Left kidney (tissue), 8 donors: ENCODE data around the gene JAM3. TPM values are rescaled to one million over a fixed set of nuclear protein-coding genes. Genes with fewer than 3 reads are reported as not detected.
A peak's percentile ranks its signal among the peaks of the same experiment; 100 is the strongest.

Source experiments
- DNase-seq: peaks from one replicate; pipeline ENCODE4 v3.0.0-alpha.2; 2013
- long read RNA-seq, 8 donors: transcript quantifications; one replicate each; lab custom pipeline, GENCODE V29; 2026
- polyA plus RNA-seq: library from polyadenylated mRNA; unstranded; fragments of 120-200 nt; gene quantifications from one replicate; pipeline ENCODE4 v1.2.1, GENCODE V29; 2013; ENCODE audit not compliant: insufficient read length

Gene JAM3
- 59.3 TPM for polyA plus RNA-seq
- long read RNA-seq, donor 1, transcript JAM3-207 (3 exons, 997 nt), result minor isoform, 5 of 21 reads
- long read RNA-seq, donor 1, transcript JAM3-201 (9 exons, 3,912 nt), result major isoform, 15 of 21 reads
- long read RNA-seq, donor 1, partial matches to known transcripts, result 0 of 21 reads
- long read RNA-seq, donor 1, other reads (novel, unspliced or antisense), result 0 of 21 reads
- long read RNA-seq, donor 2, transcript JAM3-201 (9 exons, 3,912 nt), result major isoform, 14 of 21 reads
- long read RNA-seq, donor 2, transcript JAM3-207 (3 exons, 997 nt), result minor isoform, 5 of 21 reads
- long read RNA-seq, donor 2, partial matches to known transcripts, result 0 of 21 reads
- long read RNA-seq, donor 2, other reads (novel, unspliced or antisense), result 0 of 21 reads
- long read RNA-seq, donor 3, partial matches to known transcripts, result 9 of 15 reads
- long read RNA-seq, donor 3, other reads (novel, unspliced or antisense), result 0 of 15 reads
- long read RNA-seq, donor 4, result 0 reads
- long read RNA-seq, donor 5, transcript JAM3-201 (9 exons, 3,912 nt), result major isoform, 15 of 19 reads
- long read RNA-seq, donor 5, partial matches to known transcripts, result 0 of 19 reads
- long read RNA-seq, donor 5, other reads (novel, unspliced or antisense), result 0 of 19 reads
- long read RNA-seq, donor 6, transcript JAM3-201 (9 exons, 3,912 nt), result major isoform, 10 of 54 reads
- long read RNA-seq, donor 6, partial matches to known transcripts, result 39 of 54 reads
- long read RNA-seq, donor 6, other reads (novel, unspliced or antisense), result 0 of 54 reads
- long read RNA-seq, donor 7, transcript JAM3-201 (9 exons, 3,912 nt), result major isoform, 10 of 13 reads
- long read RNA-seq, donor 7, partial matches to known transcripts, result 0 of 13 reads
- long read RNA-seq, donor 7, other reads (novel, unspliced or antisense), result 0 of 13 reads
- long read RNA-seq, donor 8, transcript JAM3-201 (9 exons, 3,912 nt), result major isoform, 7 of 8 reads
- long read RNA-seq, donor 8, partial matches to known transcripts, result 0 of 8 reads
- long read RNA-seq, donor 8, other reads (novel, unspliced or antisense), result 0 of 8 reads

DNA sequence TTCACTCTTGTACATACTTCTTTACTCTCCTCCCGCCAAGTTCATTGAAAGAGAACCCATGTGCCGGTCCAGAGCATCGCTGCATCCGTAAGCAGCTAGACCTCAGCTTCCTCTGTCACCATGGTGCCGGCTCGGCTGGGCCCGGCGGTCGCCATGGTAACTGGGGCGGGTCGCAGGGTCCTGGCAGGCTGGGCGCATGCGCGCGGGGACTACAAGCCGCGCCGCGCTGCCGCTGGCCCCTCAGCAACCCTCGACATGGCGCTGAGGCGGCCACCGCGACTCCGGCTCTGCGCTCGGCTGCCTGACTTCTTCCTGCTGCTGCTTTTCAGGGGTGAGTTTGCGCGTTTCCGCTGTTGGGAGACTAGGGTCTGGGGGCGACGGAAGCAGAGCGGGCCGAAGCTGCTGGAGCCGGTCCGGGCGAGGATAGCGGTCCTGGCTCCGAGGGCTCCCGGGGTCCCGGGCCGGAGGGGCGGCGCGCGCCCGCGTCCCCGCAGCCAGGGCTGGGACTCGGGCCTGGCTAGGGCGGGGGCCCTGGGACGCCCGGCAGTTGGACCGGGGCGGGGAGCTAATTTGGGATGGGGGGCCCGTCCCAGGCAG lies at the start of gene JAM3:
TSS of gene JAM3 (plus strand) at position 244 of the 597 bp plus-strand sequence. CDS start at position 256, 12 bp downstream.
- DNase-seq, result peak; percentile 93

DNA sequence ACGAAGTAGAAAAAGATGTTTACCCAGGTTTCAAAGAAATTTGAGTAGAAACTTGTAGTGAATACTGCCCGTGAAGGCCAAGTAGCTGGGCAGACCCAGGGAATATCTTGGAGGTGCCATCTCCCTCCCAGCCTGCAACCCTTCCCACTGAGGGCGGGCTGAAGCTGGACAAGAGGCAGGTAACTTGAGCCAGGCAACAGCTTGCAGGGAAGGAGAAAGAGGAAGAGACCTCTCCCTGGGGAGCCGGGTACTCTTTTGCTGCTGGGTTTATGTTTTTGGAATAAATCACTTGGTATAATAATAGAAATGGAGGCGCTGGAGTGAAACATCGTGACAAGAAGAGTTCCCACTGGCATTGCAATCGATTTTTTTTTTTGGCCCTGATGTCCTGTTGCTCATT lies 49.4 kb upstream of the JAM3 start:
- DNase-seq, result no peak

DNA sequence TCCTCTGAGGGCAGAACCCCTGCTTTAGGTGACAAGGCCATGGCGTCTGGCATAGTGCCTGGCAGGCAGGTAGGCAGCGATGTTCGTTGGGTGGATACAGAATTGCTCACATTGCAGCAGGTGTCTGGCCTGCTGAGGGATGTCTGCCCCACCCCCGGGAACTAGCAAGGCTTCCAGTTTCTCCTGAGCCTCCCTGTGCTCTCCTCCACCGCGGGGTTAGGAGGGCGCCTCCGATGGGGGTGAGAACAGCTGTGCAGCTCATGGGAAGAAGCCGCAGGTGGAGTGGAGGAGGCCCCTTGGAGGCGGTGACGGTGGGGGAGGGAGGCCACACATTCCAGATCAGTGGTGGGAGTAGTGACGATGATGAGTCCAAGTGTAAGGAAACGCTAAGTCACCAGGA lies 48.3 kb upstream of the JAM3 start:
- no peak for DNase-seq

DNA sequence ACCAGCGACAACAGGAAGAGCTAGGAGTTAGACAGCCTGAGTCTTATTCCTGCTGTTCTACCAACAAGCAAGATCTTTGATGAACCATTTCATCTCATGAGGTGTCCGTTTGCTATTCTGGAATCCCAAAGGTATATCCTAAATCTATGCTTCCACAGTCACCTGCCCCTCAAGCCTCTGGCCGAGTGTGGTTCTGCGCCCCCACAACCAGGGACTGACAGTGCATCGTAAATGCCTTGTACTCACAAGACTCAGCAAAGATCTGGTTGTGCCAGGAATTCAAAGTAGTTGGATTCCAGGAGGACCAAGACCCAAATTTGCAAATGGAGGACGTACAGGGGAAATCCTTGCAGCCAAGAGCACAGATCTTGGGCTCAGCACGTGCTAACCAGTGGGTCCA lies 47.5 kb upstream of the JAM3 start:
- no peak for DNase-seq

DNA sequence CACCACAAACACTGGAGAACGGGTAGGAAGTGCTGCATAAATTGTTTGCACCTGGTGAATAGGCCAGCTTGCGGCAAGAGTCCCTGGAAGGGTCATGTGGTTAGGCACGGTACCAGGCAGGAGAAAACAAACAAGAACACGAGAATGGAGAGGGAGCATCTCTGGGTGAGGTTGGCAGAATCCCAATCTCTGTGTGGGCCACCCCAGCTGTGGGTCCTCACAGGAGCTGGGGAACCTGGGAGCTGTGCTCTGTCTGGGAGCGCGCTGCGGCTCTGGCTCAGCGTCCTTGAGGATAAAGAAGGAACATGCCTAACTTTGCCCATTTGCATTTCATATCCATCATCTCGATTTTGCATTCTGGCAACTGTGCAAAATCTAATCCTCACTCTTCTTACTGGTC lies 46.1 kb upstream of the JAM3 start:
- no peak for DNase-seq

DNA sequence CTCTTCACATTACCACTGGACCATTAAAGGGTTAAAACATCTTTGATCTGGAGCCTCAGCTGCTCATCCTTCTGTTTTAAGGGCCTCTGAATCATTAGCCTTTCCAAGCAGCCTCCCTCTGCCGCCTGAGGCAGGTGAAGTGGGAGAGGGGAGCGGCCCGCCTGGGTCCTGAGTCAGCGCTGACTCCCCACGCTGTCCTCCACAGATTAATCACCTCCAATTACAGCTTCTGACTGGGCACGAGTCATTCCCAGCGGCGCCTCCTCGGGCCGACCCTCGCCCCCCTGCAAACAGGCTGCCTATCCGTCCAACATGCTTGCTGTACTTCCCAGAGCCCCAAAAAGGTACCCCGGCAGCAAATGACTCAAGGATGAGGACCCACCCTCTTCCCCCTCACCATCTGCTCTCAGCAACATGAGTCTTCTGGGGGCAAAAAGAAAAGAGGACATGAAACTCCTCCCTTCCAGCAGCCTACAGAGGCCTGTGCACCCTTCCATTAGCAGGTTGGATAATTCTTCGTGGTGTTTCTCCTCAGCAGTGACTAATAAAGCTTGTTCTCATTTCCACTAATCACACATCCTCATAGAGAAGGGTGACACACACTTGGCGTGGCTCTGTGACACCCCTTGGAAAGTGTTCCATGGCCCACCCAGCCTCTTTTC lies 44.3 kb upstream of the JAM3 start:
- DNase-seq, result no peak

DNA sequence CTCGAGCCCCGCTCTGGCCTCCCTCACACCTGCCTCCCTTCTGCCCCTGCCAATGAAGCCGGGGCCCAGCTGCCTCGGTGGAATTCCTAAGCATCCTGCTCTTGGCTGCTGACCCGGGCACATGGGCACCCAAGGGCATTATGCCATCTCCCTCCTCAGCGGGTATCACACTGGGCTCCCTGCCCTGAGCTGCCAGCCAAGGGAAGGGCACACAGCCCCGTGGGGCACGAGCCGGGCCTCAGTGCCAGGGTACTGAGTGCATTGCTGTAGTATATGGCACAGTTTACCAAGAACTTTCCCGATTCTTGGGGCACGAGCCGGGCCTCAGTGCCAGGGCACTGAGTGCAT lies 43.8 kb upstream of the JAM3 start:
- DNase-seq, result no peak

DNA sequence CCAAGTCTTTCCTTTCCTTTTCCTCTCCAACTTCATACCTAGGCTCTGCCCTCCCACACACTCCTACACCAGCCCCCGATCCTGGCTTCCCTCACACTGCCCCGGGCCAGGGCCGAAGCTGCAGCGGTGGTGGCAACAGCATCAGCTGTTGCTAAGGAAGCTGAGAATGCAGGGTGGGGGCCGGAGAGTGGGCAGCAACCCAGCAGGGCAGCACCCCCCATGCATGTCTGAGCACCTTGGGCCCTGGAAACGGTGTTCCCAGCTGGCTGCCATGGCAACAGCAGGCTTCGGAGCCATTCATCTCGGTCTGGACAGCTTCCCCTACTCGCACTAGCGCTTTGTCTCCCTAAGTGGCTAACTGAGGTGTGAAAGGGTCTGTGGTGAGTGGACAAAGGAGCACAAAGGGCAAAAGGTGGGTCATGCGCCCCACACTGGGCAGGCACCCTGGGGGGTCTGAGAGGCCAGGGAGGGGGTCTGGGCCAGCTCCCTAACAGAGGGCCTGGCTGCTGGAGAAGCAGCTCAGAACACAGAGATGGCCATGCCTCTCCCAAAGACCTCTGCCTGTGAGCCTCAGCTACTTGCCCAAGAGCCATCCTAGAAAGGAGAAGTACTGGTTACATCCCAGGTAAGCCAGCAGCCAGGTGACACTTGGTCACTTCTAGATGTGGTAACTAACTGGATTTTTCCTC lies 42.1 kb upstream of the JAM3 start:
- DNase-seq, result peak; percentile 75

DNA sequence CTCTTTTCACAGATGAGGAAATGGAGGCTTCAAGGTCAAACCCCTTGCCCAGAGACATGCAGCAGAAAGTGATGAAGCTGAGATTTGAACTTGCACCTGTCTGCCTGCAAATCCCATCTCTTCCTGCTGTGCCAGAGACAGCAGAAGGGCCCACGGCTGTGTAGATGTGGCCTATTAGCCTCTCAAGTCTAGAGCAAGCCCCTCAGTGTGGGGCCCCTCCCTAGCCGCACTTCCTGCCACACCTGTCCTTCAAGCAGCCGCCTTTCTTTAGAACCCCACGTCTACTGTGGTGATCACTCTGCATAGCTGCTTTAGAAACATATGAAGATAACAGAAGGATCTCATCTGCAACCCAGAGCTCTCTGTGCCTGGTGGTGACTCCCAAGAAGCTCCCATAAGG lies 41.2 kb upstream of the JAM3 start:
- no peak for DNase-seq

DNA sequence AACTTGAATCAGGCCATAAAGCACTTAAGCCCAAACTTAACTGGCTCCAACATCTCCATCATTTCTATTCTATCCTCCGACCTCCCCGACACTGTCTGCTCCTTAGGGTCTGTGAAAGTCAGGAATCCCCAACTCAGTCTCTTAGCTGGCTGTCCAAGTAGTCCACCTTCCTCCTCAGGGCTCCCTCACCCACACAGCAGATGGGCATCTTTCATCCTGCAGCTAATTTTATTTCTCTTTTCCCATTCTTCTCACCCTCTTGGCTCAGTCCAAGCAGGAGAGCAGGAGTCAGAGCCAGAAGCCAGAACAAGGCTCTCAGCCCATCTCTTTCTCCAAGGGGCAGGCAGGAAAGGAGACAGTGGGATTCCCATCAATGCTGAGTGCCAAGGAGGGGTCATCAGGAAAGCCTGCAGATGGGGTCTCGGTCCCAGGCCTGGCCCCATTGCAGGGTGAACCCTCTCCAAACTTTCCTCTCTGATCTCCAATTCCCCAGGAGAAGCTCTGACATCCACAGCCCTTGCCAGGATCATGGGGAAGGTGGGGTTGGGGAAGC lies 40.4 kb upstream of the JAM3 start:
- no peak for DNase-seq

DNA sequence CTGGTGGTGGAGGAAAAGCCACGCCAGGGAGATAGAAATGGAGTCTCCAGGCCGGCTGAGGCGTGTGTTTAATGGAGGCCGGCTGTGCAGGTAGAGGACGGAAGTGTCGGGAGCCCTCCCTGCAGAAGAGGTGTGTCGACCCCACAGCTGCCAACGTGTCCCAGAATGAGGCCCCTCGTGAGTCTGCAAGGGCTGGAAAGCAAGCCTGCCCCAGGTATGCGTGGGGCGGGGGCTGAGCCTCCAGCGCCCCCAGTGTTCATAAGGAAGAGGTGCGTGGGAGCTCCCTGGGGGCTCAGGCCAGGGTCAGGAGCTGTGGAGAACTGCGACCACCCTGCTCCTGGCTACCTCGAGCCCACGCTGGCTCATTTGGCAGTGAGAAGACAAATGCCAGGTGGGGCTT lies 38.0 kb upstream of the JAM3 start:
- no peak for DNase-seq

DNA sequence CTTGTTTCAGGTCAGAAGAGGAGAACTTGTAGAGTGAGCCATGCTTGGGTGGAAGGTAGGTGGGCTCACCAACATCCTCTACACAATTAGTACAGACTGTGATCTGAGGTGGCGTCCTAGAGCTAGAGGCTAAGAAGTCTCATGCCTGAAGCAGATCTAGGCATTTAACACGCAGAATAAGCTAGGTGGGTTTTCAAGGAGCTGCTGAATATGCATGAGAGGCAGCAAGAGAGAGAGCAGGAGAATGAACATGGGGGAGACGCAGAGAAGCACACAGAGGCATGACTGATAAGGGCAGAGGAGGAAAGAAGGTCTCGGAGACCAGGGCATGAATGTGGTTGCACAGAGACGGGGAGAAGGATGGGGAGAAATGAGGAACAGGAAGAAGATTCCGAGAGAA lies 36.8 kb upstream of the JAM3 start:
- no peak for DNase-seq

DNA sequence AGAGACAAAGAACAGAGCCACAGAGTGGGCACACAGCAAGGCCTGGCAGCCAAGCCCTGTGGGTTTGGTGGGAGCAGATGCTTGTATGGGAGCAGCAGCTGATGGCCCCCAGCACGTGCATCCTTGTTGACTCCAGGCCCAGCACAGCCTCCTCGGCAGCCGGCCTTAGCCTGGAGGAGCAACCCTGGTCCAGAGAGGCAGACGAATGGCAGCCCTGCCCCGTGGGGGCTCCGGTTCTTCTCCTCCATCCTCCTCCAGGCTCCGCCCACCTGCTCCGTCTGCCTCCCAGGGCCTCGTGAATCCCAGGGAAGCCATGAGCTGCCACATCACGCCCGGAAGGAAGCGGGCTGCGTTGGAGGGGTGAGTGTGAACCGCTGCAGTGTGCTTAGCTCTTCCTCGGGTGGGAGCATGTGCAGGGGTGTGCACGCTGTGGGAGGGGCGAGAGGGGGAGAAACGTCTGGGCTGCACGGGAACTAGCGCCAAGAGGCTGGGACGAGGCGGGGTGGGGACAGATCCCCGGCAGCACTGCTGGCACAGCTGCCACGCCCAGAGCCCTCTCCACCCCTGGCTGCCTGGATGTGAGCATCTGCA lies 36.3 kb upstream of the JAM3 start:
- DNase-seq, result no peak

DNA sequence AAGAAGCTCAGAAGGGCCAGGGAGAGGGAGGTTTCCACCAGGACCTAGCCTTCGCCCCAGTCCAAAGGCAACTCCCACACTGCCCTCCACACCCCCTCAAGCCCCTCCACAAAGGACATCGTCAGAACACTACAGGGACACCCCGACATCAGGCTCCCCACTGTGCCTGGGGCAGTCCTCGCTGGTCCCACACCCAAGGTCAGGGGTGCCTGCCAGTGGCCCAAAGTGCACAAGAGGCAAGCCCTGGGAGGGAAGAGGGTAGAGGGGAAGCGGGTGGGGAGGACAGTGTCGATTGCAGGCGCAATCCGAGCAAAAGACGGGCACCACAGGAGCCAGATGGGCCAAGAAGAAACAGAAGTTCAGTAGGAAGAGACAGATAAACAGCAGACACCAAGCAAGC lies 35.6 kb upstream of the JAM3 start:
- no peak for DNase-seq

DNA sequence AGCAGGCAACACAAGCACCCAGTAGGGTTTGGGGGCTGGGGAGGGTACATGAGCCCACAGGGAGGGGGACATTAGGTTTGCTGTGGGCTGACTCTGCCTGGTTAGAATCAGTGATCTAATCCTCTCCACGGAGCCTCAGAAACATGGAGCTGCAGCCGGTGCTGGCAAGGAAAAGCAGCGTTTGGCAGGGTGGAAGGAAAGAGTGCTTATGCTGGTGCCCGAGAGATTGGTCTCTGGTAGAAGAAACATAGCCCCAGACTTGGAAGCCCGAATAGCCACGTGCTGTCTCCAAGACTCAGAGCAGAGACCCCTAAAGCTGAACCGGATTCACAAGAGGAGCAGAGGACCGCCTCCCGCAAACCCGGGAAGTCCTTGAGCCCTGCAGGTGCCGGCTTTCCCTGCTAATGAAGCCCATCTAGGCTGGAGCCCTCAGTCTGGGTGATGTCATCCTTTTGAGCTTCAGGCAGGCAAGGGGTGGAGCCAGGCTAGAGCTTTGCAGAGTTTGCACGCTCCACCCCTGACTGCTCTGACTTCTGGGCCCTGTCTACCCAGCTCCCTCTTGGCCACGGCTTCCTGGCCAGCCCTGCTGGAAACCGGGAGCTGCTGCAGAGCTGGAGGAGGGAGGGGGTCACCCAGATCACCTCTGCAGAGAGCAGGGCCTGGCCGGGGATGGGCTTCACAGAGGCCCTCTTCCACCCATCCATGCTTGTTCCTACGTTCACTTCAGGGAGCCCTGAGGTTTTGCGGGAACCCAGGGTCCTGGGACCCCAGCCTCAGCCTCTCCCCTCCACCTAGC lies 35.0 kb upstream of the JAM3 start:
- DNase-seq, result peak; percentile 90

DNA sequence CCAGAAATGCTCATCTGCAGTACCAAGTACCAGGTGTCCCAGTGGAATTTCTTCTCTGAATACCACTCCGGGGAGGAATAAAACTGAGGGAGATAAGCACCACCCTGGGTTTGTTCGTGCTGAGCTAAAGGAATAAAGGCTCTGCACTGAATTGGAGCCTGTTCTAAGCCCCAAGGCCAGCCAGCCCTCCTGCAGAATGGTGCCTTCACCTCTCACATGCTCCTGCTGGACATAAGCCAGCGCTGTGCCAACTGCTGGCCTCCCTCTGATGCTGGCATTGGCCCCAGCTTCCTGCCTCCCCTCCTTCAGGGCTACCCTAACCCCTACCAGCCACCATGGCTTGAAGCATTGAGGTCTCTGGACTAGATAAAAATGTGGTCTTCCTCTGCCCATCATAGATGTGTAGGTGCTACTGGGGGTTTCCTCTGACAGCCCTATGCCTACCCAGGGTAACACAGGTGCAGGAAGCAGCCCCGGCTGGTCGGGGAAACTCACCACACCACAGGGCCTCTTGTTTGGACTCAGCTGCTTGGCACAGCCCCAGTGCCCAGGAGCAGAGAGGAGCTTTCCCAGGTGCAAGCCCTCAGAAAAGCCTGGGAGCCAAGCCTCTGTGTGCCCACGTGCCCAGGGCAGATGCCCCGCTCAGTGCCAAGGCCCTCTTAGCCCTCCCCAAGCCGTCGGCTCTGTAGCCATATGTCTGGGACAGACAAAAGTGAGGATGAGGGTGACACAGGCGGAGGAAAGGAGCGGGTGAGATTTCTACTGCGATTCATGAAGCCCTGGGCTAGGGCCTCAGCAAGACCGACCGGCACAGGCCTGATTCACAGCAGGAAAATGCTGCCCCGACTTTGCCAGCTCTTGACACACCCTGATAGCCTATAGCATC lies 34.1 kb upstream of the JAM3 start:
- DNase-seq, result no peak

DNA sequence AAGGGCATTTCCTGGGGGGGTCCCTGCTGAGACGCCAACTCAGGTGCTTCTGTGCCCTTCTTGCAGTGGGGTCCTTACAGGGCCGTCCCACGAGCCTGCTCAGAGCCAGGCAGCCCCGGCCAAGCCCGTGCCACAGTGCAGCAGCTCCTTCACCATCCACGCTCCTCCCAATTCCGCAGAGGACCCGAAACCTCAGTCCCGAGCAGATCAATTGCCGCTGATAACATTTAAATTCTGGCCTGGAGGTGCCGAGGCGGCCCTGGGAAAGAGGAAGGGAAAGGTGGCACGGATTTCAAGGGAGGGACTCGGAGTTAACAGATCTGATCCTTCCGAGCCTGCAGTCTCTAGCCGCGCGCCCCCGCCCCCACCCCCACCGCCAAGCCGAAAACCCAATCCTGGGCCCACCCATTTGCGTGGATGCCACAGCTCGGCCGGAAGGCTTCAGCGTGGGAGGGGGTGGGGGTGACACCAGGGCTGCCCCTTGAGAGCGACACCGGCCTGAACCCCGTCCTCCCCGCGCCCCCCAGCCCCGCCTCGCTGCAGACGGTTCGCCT lies 32.3 kb upstream of the JAM3 start:
- peak; percentile 29 for DNase-seq
